T-helper 1 cell treated with Interleukin-12 subunit alpha and Interleukin-12 subunit beta and Interleukin-4 antibody, amounts not matched to agents 30 μg/mL and 1 μg/mL, for 36 hours (primary cell): Measurements from ENCODE around the gene GSTA1.
"Not testable (repeated sequence)": the region's sequence is repeated elsewhere in the genome, so short reads cannot be mapped to it uniquely, and the experiment has no call there.

Experiments
- H3K27ac Mint-ChIP-seq: one replicate; pipeline ENCODE4 v1.8.0; 2021; ENCODE audit warnings: mild to moderate bottlenecking, mixed read lengths
- H3K27me3 Mint-ChIP-seq: one replicate; pipeline ENCODE4 v1.8.0; 2021; ENCODE audit warnings: low read depth, mixed read lengths
- H3K36me3 Mint-ChIP-seq: one replicate; pipeline ENCODE4 v1.8.0; 2021; ENCODE audit warnings: low read depth, mixed read lengths
- H3K4me1 Mint-ChIP-seq: one replicate; pipeline ENCODE4 v1.8.0; 2021; ENCODE audit warnings: low read depth, mixed read lengths
- H3K4me3 Mint-ChIP-seq: one replicate; pipeline ENCODE4 v1.8.0; 2021; ENCODE audit warnings: mild to moderate bottlenecking, moderate library complexity, mixed read lengths
- H3K9me3 Mint-ChIP-seq: one replicate; pipeline ENCODE4 v1.8.0; 2021; ENCODE audit warnings: mixed read lengths

Gene GSTA1

GRCh38 chr6:52786249-52786956 lies 17.2 kb downstream of the GSTA1 start:
- no peaks in the 10 kb centered on the region for H3K4me1 Mint-ChIP-seq
- H3K27me3 Mint-ChIP-seq: no peaks in the 10 kb centered on the region
- no peak overlapping the region for H3K27ac Mint-ChIP-seq
- no peak overlapping the region for H3K4me3 Mint-ChIP-seq
- peaks cover 4% of the 10 kb centered on the region for H3K9me3 Mint-ChIP-seq
- no peaks in the 10 kb centered on the region for H3K36me3 Mint-ChIP-seq

GRCh38 chr6:52782696-52783274 lies 20.8 kb downstream of the GSTA1 start:
- not testable (repeated sequence) for H3K4me1 Mint-ChIP-seq, H3K27me3 Mint-ChIP-seq, H3K36me3 Mint-ChIP-seq, H3K27ac Mint-ChIP-seq, H3K4me3 Mint-ChIP-seq, H3K9me3 Mint-ChIP-seq

- H3K9me3 Mint-ChIP-seq, H3K27ac Mint-ChIP-seq, H3K4me3 Mint-ChIP-seq, H3K27me3 Mint-ChIP-seq, H3K36me3 Mint-ChIP-seq, H3K4me1 Mint-ChIP-seq: not testable (repeated sequence)
Observed at GRCh38 chr6:52782209-52782608, 21.4 kb downstream of the GSTA1 start.

- H3K4me1 Mint-ChIP-seq: no peaks in the 10 kb centered on the region
- no peaks in the 10 kb centered on the region for H3K27me3 Mint-ChIP-seq
- no peaks in the 10 kb centered on the region for H3K36me3 Mint-ChIP-seq
- no peak overlapping the region for H3K4me3 Mint-ChIP-seq
- no peak overlapping the region for H3K27ac Mint-ChIP-seq
- no peaks in the 10 kb centered on the region for H3K9me3 Mint-ChIP-seq
Observed at GRCh38 chr6:52779237-52779636, 24.4 kb downstream of the GSTA1 start.

- H3K4me1 Mint-ChIP-seq, H3K36me3 Mint-ChIP-seq, H3K4me3 Mint-ChIP-seq, H3K27ac Mint-ChIP-seq, H3K9me3 Mint-ChIP-seq, H3K27me3 Mint-ChIP-seq: not testable (repeated sequence)
Observed at GRCh38 chr6:52776711-52777351, 26.8 kb downstream of the GSTA1 start.

- H3K27ac Mint-ChIP-seq, H3K9me3 Mint-ChIP-seq, H3K4me3 Mint-ChIP-seq, H3K4me1 Mint-ChIP-seq, H3K27me3 Mint-ChIP-seq, H3K36me3 Mint-ChIP-seq: not testable (repeated sequence)
Observed at GRCh38 chr6:52769399-52769798, 34.2 kb downstream of the GSTA1 start.

- not testable (repeated sequence) for H3K4me3 Mint-ChIP-seq, H3K27me3 Mint-ChIP-seq, H3K4me1 Mint-ChIP-seq, H3K36me3 Mint-ChIP-seq, H3K9me3 Mint-ChIP-seq, H3K27ac Mint-ChIP-seq
Observed at GRCh38 chr6:52767658-52768057, 36.0 kb downstream of the GSTA1 start.

GRCh38 chr6:52763322-52763916 lies 40.2 kb downstream of the GSTA1 start, which contains the start of gene GSTA2:
TSS of gene GSTA2 (minus strand) at chr6:52763475. CDS start at chr6:52757947, 5,528 bp downstream.
- not testable (repeated sequence) for H3K27ac Mint-ChIP-seq, H3K4me3 Mint-ChIP-seq, H3K4me1 Mint-ChIP-seq, H3K36me3 Mint-ChIP-seq, H3K27me3 Mint-ChIP-seq, H3K9me3 Mint-ChIP-seq

GRCh38 chr6:52761673-52762491 lies 41.7 kb downstream of the GSTA1 start:
- H3K4me1 Mint-ChIP-seq, H3K4me3 Mint-ChIP-seq, H3K27ac Mint-ChIP-seq, H3K36me3 Mint-ChIP-seq, H3K27me3 Mint-ChIP-seq, H3K9me3 Mint-ChIP-seq: not testable (repeated sequence)

- Mint-ChIP-seq H3K27ac (no peak overlapping the region), H3K9me3 (no peaks in the 10 kb centered on the region), H3K36me3 (no peaks in the 10 kb centered on the region), H3K4me3 (no peak overlapping the region), H3K27me3 (no peaks in the 10 kb centered on the region), H3K4me1 (no peaks in the 10 kb centered on the region)
Observed at GRCh38 chr6:52760105-52760765, 43.4 kb downstream of the GSTA1 start.

- H3K36me3 Mint-ChIP-seq: no peaks in the 10 kb centered on the region
- no peaks in the 10 kb centered on the region for H3K4me1 Mint-ChIP-seq
- no peak overlapping the region for H3K4me3 Mint-ChIP-seq
- H3K27ac Mint-ChIP-seq: no peak overlapping the region
- no peaks in the 10 kb centered on the region for H3K27me3 Mint-ChIP-seq
- no peaks in the 10 kb centered on the region for H3K9me3 Mint-ChIP-seq
Observed at GRCh38 chr6:52759085-52759484, 44.5 kb downstream of the GSTA1 start.

GRCh38 chr6:52757651-52758338 lies 45.8 kb downstream of the GSTA1 start:
- not testable (repeated sequence) for H3K27me3 Mint-ChIP-seq, H3K27ac Mint-ChIP-seq, H3K4me3 Mint-ChIP-seq

GRCh38 chr6:52754443-52754842 lies 49.2 kb downstream of the GSTA1 start:
- Mint-ChIP-seq H3K36me3 (no peaks in the 10 kb centered on the region), H3K4me3 (no peak overlapping the region), H3K27me3 (no peaks in the 10 kb centered on the region), H3K27ac (no peak overlapping the region), H3K9me3 (no peaks in the 10 kb centered on the region), H3K4me1 (no peaks in the 10 kb centered on the region)

More at GRCh38 chr6:52757651-52758338, 45.8 kb downstream of the GSTA1 start:
- not testable (repeated sequence) for H3K36me3 Mint-ChIP-seq, H3K4me1 Mint-ChIP-seq, H3K9me3 Mint-ChIP-seq

GRCh38 chr6:52753137-52753536 lies 50.5 kb downstream of the GSTA1 start:
- H3K27me3 Mint-ChIP-seq, H3K27ac Mint-ChIP-seq, H3K36me3 Mint-ChIP-seq, H3K9me3 Mint-ChIP-seq, H3K4me1 Mint-ChIP-seq, H3K4me3 Mint-ChIP-seq: not testable (repeated sequence)
